Liver (tissue), 3 donors: ENCODE data around the gene CTTNBP2.

Experiments
- FOXA1 ChIP-seq: IDR thresholded peaks from 2 replicates; pipeline ENCODE4 v1.6.1; 2016; ENCODE audit warnings: antibody characterized with exemption
- NR2F2 ChIP-seq: IDR thresholded peaks from 2 replicates; pipeline ENCODE4 v1.6.1; 2016; ENCODE audit warnings: antibody characterized with exemption
- TF ChIP-seq, protein P1 (sequence below): IDR thresholded peaks from 2 replicates; pipeline ENCODE4 v1.6.1; 2016; ENCODE audit warnings: antibody characterized with exemption, mild to moderate bottlenecking
- TF ChIP-seq, protein P2 (sequence below): fragments of 150-350 bp; IDR thresholded peaks from 2 replicates; pipeline ENCODE4 v1.5.1; 2017; ENCODE audit warnings: improper control_type of control experiment, low read depth, low read length; ENCODE audit not compliant: missing input control
- donor health status: healthy.
- donor health status: healthy.

GRCh38 chr7:117679120-117679519, 194.1 kb downstream of the CTTNBP2 start:
- TF ChIP-seq, protein P1, sequence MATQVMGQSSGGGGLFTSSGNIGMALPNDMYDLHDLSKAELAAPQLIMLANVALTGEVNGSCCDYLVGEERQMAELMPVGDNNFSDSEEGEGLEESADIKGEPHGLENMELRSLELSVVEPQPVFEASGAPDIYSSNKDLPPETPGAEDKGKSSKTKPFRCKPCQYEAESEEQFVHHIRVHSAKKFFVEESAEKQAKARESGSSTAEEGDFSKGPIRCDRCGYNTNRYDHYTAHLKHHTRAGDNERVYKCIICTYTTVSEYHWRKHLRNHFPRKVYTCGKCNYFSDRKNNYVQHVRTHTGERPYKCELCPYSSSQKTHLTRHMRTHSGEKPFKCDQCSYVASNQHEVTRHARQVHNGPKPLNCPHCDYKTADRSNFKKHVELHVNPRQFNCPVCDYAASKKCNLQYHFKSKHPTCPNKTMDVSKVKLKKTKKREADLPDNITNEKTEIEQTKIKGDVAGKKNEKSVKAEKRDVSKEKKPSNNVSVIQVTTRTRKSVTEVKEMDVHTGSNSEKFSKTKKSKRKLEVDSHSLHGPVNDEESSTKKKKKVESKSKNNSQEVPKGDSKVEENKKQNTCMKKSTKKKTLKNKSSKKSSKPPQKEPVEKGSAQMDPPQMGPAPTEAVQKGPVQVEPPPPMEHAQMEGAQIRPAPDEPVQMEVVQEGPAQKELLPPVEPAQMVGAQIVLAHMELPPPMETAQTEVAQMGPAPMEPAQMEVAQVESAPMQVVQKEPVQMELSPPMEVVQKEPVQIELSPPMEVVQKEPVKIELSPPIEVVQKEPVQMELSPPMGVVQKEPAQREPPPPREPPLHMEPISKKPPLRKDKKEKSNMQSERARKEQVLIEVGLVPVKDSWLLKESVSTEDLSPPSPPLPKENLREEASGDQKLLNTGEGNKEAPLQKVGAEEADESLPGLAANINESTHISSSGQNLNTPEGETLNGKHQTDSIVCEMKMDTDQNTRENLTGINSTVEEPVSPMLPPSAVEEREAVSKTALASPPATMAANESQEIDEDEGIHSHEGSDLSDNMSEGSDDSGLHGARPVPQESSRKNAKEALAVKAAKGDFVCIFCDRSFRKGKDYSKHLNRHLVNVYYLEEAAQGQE = no peak
- TF ChIP-seq, protein P2, sequence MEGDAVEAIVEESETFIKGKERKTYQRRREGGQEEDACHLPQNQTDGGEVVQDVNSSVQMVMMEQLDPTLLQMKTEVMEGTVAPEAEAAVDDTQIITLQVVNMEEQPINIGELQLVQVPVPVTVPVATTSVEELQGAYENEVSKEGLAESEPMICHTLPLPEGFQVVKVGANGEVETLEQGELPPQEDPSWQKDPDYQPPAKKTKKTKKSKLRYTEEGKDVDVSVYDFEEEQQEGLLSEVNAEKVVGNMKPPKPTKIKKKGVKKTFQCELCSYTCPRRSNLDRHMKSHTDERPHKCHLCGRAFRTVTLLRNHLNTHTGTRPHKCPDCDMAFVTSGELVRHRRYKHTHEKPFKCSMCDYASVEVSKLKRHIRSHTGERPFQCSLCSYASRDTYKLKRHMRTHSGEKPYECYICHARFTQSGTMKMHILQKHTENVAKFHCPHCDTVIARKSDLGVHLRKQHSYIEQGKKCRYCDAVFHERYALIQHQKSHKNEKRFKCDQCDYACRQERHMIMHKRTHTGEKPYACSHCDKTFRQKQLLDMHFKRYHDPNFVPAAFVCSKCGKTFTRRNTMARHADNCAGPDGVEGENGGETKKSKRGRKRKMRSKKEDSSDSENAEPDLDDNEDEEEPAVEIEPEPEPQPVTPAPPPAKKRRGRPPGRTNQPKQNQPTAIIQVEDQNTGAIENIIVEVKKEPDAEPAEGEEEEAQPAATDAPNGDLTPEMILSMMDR = no peak
- TF ChIP-seq FOXA1 = no peak
- no peak for TF ChIP-seq NR2F2
